Activated T-helper 1 cell treated with anti-CD3 and anti-CD28 coated beads, Interleukin-2, amount 50 U/mL, for 16 hours (primary cell): ENCODE results near the gene CRIP1.

Experiments used
- DNase-seq, 2 donors: peaks; one replicate each; pipeline ENCODE4 v3.0.0-alpha.2; 2020; ENCODE audit warnings: low read depth in 1 of 2, low spot score in 1 of 2

Gene CRIP1

DNA sequence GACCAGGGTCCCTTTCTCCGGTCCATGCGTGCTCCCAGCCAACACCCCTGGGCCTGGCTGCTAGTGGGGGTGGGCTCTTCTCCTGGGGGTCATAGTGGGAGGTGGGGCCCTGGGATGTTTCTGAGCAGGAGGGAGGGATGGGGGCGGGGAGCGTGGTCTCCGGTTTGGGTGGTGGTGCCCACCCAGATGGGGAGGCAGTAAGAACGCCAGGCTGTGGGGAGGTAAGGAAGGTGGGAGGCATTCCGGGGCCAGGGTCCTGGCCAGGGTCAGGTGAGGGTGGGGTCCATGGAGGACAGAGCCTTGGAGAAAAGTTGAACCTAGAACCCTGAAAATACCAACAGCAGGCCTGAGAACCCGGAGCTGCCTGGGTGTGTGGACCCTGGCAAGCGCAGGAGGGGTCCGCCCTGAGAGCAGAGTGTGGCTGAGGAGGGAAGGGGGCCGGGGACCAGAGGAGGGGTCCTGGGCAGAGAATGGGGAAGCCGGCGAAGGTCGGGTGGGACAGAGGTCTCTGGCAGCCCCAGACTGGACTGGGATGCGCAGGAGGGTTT, 6.4 kb upstream of the CRIP1 start:
- no peak for DNase-seq

GRCh38 chr14:105480807-105481801, 5.6 kb upstream of the CRIP1 start:
- DNase-seq = peak; percentile 84 to 85

GRCh38 chr14:105481886-105482457, 4.7 kb upstream of the CRIP1 start:
- DNase-seq = peak; percentile 86 to 87

GRCh38 chr14:105482486-105483110, 4.1 kb upstream of the CRIP1 start:
- no peak for DNase-seq

- DNase-seq = no peak
Measured at GRCh38 chr14:105483300-105484068, 3.2 kb upstream of the CRIP1 start.

- no peak for DNase-seq
Measured at GRCh38 chr14:105484069-105484996, 2.4 kb upstream of the CRIP1 start.

GRCh38 chr14:105484997-105485393, 1.7 kb upstream of the CRIP1 start:
- no peak for DNase-seq

DNA sequence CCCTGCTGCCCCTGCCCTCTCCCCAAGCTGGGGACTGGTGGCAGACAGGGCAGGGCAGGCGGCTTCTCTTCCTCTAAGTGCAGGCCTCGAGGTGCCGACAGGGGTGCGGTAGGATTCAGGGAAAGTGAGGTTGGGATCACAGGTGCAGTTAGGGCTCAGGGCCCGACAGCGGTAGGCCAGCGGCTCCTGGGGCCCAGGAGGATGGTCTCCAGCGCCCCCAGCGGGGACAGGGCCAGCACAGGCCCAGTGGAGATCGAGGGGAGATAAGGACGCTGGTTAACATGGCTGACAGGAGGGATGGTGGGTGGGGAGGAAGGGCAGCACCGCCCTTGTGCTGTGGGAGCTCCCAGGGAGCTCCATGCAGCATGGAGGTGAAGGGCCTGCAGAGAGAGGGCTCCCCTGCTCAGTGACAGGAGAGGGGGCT, 935 bp upstream of the CRIP1 start:
- no peak for DNase-seq

GRCh38 chr14:105486974-105487448, 325 bp downstream of the CRIP1 start:
- DNase-seq = peak in 1 of 2 donors; percentile 37

GRCh38 chr14:105487449-105487985, 831 bp downstream of the CRIP1 start:
- DNase-seq = peak; percentile 49 to 55

GRCh38 chr14:105487986-105488777, 1.5 kb downstream of the CRIP1 start:
- DNase-seq = no peak

DNA sequence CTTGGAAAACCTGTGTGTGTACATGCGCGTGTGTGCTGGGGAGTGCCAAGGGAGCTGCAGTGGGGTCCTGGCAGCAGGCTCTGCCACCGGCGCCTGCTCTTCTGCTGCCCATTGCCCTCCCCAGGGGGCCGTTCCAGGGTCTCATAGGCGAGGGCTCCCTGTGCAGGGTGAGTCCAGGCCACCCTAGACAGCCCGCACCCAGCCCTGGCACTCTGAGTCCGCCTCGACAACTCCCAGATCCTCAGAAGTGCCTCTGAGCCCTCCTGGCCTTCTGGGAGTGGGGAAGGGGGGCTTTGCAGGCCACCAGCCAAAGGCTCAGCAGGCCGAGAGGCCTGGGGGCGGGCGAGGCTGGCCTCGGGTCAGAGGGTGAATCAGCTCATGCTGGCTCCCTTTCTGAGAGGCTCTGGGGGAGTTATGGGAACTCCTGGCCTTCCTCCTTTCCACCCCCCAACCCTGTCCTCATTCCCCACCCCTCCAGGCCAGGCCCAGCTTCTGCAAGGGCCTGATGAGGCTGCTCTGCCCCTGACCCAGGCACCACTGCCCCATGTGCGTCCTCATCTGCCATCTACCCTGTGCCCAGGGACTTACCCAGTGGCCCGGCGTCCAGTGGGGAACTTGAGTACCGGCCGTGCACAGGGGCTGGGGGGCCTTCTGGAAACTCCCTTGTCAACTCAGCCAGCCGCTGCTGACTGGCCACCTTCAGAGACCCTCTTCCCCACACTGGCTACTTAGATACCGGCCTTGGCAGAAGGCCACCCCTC, 2.3 kb downstream of the CRIP1 start:
- DNase-seq = no peak

- peak; percentile 69 to 79 for DNase-seq
Measured at GRCh38 chr14:105489542-105490266, 3.0 kb downstream of the CRIP1 start.

DNA sequence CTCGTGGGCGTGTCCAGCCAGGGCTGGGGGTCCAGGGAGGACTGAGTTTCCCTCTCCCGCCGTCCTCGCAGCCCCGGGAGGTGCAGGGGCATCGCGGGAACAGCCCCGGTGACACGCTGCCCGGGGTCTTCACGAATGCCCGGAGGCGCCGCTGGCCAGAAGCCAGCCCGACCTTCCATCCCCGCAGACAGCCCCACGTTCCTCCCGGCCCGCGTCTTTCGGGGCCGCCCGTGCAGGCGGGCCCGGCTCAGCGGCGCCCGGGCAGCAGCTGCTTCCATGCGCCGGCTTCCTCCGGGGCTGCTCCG, 3.5 kb downstream of the CRIP1 start:
- no peak for DNase-seq

- DNase-seq = peak; percentile 95 to 98
Measured at GRCh38 chr14:105490572-105491365, 4.1 kb downstream of the CRIP1 start, which contains the start of gene TEDC1. Gene TEDC1 (plus strand): TSS chr14:105491246. CDS start chr14:105491376, 130 bp downstream.

DNA sequence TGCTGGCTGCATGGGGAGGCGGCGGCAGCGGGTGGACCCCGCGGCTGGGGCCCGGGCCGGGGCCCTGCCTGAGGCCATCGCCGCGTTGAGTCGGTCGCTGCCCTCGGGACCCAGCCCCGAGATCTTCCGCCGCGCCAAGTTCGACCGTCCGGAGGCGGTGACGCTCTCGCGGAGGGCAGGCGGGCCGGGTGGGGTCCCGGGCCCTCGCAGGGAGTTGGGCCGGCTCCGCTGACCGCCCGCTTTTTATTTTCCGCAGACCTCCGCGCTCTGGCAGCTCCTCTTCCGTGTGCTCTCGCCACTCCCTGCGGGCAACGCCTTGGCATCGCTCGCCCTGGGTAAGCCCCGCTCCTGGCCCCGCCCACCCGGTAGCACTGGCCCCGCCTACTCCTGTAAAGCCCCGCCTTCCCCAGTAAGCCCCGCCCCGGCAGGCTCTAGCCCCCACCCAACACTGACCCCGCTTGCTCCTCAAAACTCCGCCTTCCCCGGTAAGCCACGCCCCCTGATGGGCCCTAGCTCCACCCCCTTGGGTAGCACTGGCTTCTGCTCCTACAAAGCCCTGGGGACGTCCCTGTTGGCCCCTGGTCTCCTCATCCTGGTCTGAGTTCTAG, 4.8 kb downstream of the CRIP1 start:
- peak; percentile 62 to 78 for DNase-seq
